GM12878 (cell line): ENCODE results near the gene GIGYF1. TPM values are rescaled to one million over a fixed set of nuclear protein-coding genes. Genes with fewer than 3 reads are reported as not detected.

Source experiments
- BHLHE40 ChIP-seq, 2 experiments: fragments of 450-650 bp in 1 of 2; IDR thresholded peaks; 2 replicates each; pipeline ENCODE4 v1.6.1; 2011 to 2017; ENCODE audit warnings: low read depth in 2 of 2, borderline replicate concordance in 1 of 2, improper control_type of control experiment in 1 of 2, low read length in 1 of 2, mild to moderate bottlenecking in 1 of 2
- CBFB ChIP-seq: IDR thresholded peaks from 2 replicates; pipeline ENCODE4 v1.6.1; 2016; ENCODE audit warnings: antibody characterized with exemption, low read depth
- CEBPB ChIP-seq, 2 experiments: fragments of 150-350 bp in 1 of 2; IDR thresholded peaks; 2 replicates each; pipeline ENCODE4 v1.6.1; 2012 to 2014; ENCODE audit warnings: low read depth in 2 of 2, low read length in 2 of 2, borderline replicate concordance in 1 of 2, inconsistent platforms in 1 of 2
- DPF2 ChIP-seq: fragments of 450-650 bp; IDR thresholded peaks from 2 replicates; pipeline ENCODE4 v1.6.1; 2017; ENCODE audit warnings: mild to moderate bottlenecking
- ESRRA ChIP-seq: IDR thresholded peaks from 2 replicates; pipeline ENCODE4 v1.6.1; 2012; ENCODE audit warnings: mild to moderate bottlenecking, low read length, improper control_type of control experiment
- ETV6 ChIP-seq, 2 experiments: fragments of 450-650 bp in 1 of 2; IDR thresholded peaks in 1 of 2; conservative IDR thresholded peaks in 1 of 2; 2 replicates each; pipeline ENCODE4 v1.6.1; 2014; ENCODE audit warnings: antibody characterized with exemption in 1 of 2, borderline replicate concordance in 1 of 2, low read depth in 1 of 2, mild to moderate bottlenecking in 1 of 2, moderate library complexity in 1 of 2
- IKZF1 ChIP-seq: fragments of 450-650 bp; conservative IDR thresholded peaks from 2 replicates; pipeline ENCODE4 v1.6.1; 2017; ENCODE audit warnings: antibody characterized with exemption, mild to moderate bottlenecking
- IRF4 ChIP-seq: IDR thresholded peaks from 2 replicates; pipeline ENCODE4 v1.6.1; 2011; ENCODE audit warnings: low read depth, low read length
- MTA2 ChIP-seq: fragments of 450-650 bp; IDR thresholded peaks from 2 replicates; pipeline ENCODE4 v1.6.1; 2016; ENCODE audit warnings: low read depth, mild to moderate bottlenecking, moderate library complexity
- MTA3 ChIP-seq: IDR thresholded peaks from 2 replicates; pipeline ENCODE4 v1.6.1; 2012; ENCODE audit warnings: low read length, inconsistent platforms, borderline replicate concordance
- MYB ChIP-seq: fragments of 150-350 bp; IDR thresholded peaks from 2 replicates; pipeline ENCODE4 v1.6.1; 2014; ENCODE audit warnings: mild to moderate bottlenecking, low read depth, low read length, borderline replicate concordance
- NBN ChIP-seq: fragments of 450-650 bp; IDR thresholded peaks from 2 replicates; pipeline ENCODE4 v1.6.1; 2016
- NR2F1 ChIP-seq: fragments of 450-650 bp; conservative IDR thresholded peaks from 2 replicates; pipeline ENCODE4 v1.6.1; 2017; ENCODE audit warnings: mild to moderate bottlenecking
- PAX5 ChIP-seq: IDR thresholded peaks from 2 replicates; pipeline ENCODE4 v1.6.1; 2011; ENCODE audit warnings: low read depth, low read length, borderline replicate concordance
- RBBP5 ChIP-seq: fragments of 200-600 bp; sonication (generic); conservative IDR thresholded peaks from 2 replicates; pipeline ENCODE4 v1.6.1; 2016
- SMC3 ChIP-seq: IDR thresholded peaks from 2 replicates; pipeline ENCODE4 v1.6.1; 2011; ENCODE audit warnings: low read length, improper control_type of control experiment, borderline replicate concordance
- STAT3 ChIP-seq: IDR thresholded peaks from 2 replicates; pipeline ENCODE4 v1.6.1; 2011; ENCODE audit warnings: low read depth, low read length, improper control_type of control experiment
- ZNF207 ChIP-seq: fragments of 450-650 bp; IDR thresholded peaks from 2 replicates; pipeline ENCODE4 v1.6.1; 2014; ENCODE audit warnings: antibody characterized with exemption, mild to moderate bottlenecking, borderline replicate concordance
- polyA plus RNA-seq, 11 experiments: library from polyadenylated mRNA; depleted of rRNA in 4 of 11; unstranded in 6 of 11; stranded (reverse) in 5 of 11; fragments of >200 nt; fragmentation: Nextera tagmentation in 4 of 11; fragmentation: Illumina TruSeq in 1 of 11; extraction: Ambion mirVana in 4 of 11; extraction: Trizol in 1 of 11; gene quantifications; 1 replicate in 1 of 11; 2 replicates in 10 of 11; pipeline versions ENCODE4 v1.2.1 to v1.2.3, GENCODE V29; 2011 to 2016; ENCODE audit warnings: inconsistent platforms in 2 of 11, missing spikeins in 2 of 11, low read depth in 1 of 11
- total RNA-seq, 4 experiments: library from RNA; depleted of rRNA in 3 of 4; stranded (reverse); fragments of >200 nt in 3 of 4; fragmentation: Illumina TruSeq in 1 of 4; extraction: Trizol in 1 of 4; gene quantifications; 2 replicates each; pipeline versions ENCODE4 v1.2.1 to v1.2.3, GENCODE V29; 2013 to 2021
- TF ChIP-seq, protein P1 (sequence below): fragments of 450-650 bp; IDR thresholded peaks from 2 replicates; pipeline ENCODE4 v1.6.1; 2017; ENCODE audit warnings: low read depth, mild to moderate bottlenecking, moderate library complexity
- TF ChIP-seq, protein P2 (sequence below): fragments of 450-650 bp; IDR thresholded peaks from 2 replicates; pipeline ENCODE4 v1.6.1; 2018; ENCODE audit warnings: mild to moderate bottlenecking, low read depth, moderate library complexity; ENCODE audit not compliant: partially characterized antibody
- TF ChIP-seq, protein P3 (sequence below), 3 experiments: IDR thresholded peaks in 2 of 3; conservative IDR thresholded peaks in 1 of 3; 2 replicates each; pipeline ENCODE4 v1.5.1; 2011; ENCODE audit warnings: low read depth in 3 of 3, low read length in 3 of 3, mild to moderate bottlenecking in 3 of 3, control low read depth in 2 of 3, moderate library complexity in 2 of 3, inconsistent platforms in 1 of 3, mixed read lengths in 1 of 3; ENCODE audit not compliant: control insufficient read depth in 2 of 3, insufficient read depth in 1 of 3; ENCODE audit errors: extremely low read depth in 1 of 3
- TF ChIP-seq, protein P4 (sequence below): IDR thresholded peaks from 2 replicates; pipeline ENCODE4 v1.6.1; 2012; ENCODE audit warnings: low read length, inconsistent platforms

The GIGYF1 gene
- total and polyA plus RNA-seq, 10 of the 15 experiments (the other 5 are each of a cell fraction or from before 2014, with no cell fraction given) = 0.31 to 47.2 (median 9.9) TPM

DNA sequence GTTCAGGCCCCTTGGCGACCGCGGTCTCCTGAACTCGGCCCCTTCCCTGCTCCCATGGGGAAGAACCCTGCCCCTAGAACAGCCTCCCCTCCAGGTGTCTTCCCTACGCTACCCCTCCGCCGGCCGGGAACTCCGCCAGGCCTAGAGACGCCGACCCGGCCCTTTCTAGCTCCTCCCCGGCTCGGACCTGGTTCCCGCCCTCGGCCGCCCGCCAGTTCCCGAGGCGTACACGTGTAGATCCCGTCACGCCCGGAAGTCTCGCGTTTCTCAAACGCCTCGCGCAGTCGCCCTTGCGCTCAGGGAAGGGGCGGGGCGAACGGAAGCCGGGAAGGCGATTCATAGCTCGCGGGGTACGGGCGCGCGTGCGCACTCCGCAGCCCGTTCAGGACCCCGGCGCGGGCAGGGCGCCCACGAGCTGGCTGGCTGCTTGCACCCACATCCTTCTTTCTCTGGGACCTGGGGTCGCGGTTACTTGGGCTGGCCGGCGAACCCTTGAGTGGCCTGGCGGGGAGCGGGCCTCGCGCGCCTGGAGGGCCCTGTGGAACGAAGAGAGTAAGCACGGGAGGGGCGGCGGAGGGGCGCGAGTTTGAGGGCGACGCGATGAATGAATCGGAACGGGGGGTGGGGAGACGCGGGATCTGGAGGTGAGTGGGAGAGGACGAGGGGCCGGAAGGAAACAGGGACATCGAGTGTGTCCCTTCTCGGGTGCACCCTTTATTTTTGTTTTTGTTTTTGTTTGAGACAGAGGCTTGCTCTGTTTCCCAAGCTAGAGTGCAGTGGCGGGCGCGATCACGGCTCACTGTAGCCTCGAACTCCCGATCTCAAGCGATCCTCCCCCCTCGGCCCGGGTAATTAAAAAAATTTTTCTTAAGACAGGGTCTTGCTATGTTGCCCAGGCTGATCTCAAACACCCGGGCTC lies 12.0 kb upstream of the GIGYF1 start, which contains the start of gene POP7 (continued):
- TF ChIP-seq, protein P1, sequence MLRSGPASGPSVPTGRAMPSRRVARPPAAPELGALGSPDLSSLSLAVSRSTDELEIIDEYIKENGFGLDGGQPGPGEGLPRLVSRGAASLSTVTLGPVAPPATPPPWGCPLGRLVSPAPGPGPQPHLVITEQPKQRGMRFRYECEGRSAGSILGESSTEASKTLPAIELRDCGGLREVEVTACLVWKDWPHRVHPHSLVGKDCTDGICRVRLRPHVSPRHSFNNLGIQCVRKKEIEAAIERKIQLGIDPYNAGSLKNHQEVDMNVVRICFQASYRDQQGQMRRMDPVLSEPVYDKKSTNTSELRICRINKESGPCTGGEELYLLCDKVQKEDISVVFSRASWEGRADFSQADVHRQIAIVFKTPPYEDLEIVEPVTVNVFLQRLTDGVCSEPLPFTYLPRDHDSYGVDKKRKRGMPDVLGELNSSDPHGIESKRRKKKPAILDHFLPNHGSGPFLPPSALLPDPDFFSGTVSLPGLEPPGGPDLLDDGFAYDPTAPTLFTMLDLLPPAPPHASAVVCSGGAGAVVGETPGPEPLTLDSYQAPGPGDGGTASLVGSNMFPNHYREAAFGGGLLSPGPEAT = peak; percentile 41; the same call in 1 of the 2 replicates
- TF ChIP-seq BHLHE40 (IDR thresholded peaks at IDR 0.05; ENCODE audit: borderline replicate concordance in 1 of 2, low read depth in 2 of 2, low read length in 1 of 2) = peak; percentile 80 to 89; a peak in 3 of 4 replicates
- peak; percentile 58; the same call in 1 of the 2 replicates for TF ChIP-seq DPF2
- peak; percentile 63; the same call in 1 of the 2 replicates for TF ChIP-seq ZNF207
- TF ChIP-seq CBFB = peak; percentile 87
- TF ChIP-seq MTA2 = no peak
- TF ChIP-seq IRF4 = no peak
- TF ChIP-seq RBBP5 = no peak
- no peak for TF ChIP-seq PAX5
- TF ChIP-seq, protein P2, sequence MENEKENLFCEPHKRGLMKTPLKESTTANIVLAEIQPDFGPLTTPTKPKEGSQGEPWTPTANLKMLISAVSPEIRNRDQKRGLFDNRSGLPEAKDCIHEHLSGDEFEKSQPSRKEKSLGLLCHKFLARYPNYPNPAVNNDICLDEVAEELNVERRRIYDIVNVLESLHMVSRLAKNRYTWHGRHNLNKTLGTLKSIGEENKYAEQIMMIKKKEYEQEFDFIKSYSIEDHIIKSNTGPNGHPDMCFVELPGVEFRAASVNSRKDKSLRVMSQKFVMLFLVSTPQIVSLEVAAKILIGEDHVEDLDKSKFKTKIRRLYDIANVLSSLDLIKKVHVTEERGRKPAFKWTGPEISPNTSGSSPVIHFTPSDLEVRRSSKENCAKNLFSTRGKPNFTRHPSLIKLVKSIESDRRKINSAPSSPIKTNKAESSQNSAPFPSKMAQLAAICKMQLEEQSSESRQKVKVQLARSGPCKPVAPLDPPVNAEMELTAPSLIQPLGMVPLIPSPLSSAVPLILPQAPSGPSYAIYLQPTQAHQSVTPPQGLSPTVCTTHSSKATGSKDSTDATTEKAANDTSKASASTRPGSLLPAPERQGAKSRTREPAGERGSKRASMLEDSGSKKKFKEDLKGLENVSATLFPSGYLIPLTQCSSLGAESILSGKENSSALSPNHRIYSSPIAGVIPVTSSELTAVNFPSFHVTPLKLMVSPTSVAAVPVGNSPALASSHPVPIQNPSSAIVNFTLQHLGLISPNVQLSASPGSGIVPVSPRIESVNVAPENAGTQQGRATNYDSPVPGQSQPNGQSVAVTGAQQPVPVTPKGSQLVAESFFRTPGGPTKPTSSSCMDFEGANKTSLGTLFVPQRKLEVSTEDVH = no peak
- peak; percentile 14; the same call in 1 of the 2 replicates for TF ChIP-seq NBN
- no peak for TF ChIP-seq SMC3
- TF ChIP-seq MTA3 = no peak
- peak; percentile 67; the same call in 1 of the 2 replicates for TF ChIP-seq ESRRA
- no peak for TF ChIP-seq ETV6 (conservative IDR thresholded peaks at IDR 0.05 in 1 of 2, IDR thresholded peaks at IDR 0.05 in 1 of 2; ENCODE audit: borderline replicate concordance in 1 of 2, low read depth in 1 of 2)
- 0 out of 2 replicates have a peak, but pooled peaks have one; percentile 14 for TF ChIP-seq NR2F1
- no peak for TF ChIP-seq CEBPB (IDR thresholded peaks at IDR 0.05; ENCODE audit: borderline replicate concordance in 1 of 2, low read depth in 2 of 2, low read length in 2 of 2)
- TF ChIP-seq IKZF1 = peak; percentile 84
- no peak for TF ChIP-seq STAT3
- TF ChIP-seq MYB = no peak
- TF ChIP-seq, protein P3, sequence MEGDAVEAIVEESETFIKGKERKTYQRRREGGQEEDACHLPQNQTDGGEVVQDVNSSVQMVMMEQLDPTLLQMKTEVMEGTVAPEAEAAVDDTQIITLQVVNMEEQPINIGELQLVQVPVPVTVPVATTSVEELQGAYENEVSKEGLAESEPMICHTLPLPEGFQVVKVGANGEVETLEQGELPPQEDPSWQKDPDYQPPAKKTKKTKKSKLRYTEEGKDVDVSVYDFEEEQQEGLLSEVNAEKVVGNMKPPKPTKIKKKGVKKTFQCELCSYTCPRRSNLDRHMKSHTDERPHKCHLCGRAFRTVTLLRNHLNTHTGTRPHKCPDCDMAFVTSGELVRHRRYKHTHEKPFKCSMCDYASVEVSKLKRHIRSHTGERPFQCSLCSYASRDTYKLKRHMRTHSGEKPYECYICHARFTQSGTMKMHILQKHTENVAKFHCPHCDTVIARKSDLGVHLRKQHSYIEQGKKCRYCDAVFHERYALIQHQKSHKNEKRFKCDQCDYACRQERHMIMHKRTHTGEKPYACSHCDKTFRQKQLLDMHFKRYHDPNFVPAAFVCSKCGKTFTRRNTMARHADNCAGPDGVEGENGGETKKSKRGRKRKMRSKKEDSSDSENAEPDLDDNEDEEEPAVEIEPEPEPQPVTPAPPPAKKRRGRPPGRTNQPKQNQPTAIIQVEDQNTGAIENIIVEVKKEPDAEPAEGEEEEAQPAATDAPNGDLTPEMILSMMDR (IDR thresholded peaks at IDR 0.05 in 2 of 3, conservative IDR thresholded peaks at IDR 0.05 in 1 of 3; ENCODE audit: control insufficient read depth in 2 of 3, extremely low read depth in 1 of 3, insufficient read depth in 1 of 3, low read depth in 3 of 3, low read length in 3 of 3) = no peak
- TF ChIP-seq, protein P4, sequence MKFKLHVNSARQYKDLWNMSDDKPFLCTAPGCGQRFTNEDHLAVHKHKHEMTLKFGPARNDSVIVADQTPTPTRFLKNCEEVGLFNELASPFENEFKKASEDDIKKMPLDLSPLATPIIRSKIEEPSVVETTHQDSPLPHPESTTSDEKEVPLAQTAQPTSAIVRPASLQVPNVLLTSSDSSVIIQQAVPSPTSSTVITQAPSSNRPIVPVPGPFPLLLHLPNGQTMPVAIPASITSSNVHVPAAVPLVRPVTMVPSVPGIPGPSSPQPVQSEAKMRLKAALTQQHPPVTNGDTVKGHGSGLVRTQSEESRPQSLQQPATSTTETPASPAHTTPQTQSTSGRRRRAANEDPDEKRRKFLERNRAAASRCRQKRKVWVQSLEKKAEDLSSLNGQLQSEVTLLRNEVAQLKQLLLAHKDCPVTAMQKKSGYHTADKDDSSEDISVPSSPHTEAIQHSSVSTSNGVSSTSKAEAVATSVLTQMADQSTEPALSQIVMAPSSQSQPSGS = no peak
